ENCODE measurements around the gene LRRC25. TPM values are rescaled to one million over a fixed set of nuclear protein-coding genes. Genes with fewer than 3 reads are reported as not detected.

Gene LRRC25
- total RNA-seq, 1 donor from 2014 or later = 1.8 TPM

- no peak for DNase-seq
Measured at GRCh38 chr19:18345296-18345695, 52.1 kb downstream of the LRRC25 start.

- no peak for DNase-seq
Measured at GRCh38 chr19:18344582-18344950, 52.9 kb downstream of the LRRC25 start.

- no peak for DNase-seq
Measured at GRCh38 chr19:18342090-18342632, 55.3 kb downstream of the LRRC25 start.

Small RNA genes lying within 50 kb of the gene (small RNA-seq; reads per million reads assigned to genes)
- not detected for gene MIR3189 (ENCODE audit: low replicate concordance)

Other genes with a start within 250 kb of the LRRC25 start
- gene PIK3R2, start 244.5 kb downstream of the LRRC25 start, total RNA-seq = 34.5 TPM
- 0.21 TPM for gene IFI30, start 223.8 kb downstream of the LRRC25 start, total RNA-seq
- gene MPV17L2, start 204.4 kb downstream of the LRRC25 start, total RNA-seq = 6.5 TPM
- gene RAB3A, start 193.6 kb downstream of the LRRC25 start, total RNA-seq = 2.1 TPM
- 5.7 TPM for gene PDE4C, start 171.2 kb downstream of the LRRC25 start, total RNA-seq
- gene IQCN, start 123.2 kb downstream of the LRRC25 start, total RNA-seq = 0.62 TPM
- 276 TPM for gene JUND, start 116.0 kb downstream of the LRRC25 start, total RNA-seq
- 143 TPM for gene LSM4, start 74.5 kb downstream of the LRRC25 start, total RNA-seq
- 12.7 TPM for gene PGPEP1, start 57.0 kb downstream of the LRRC25 start, total RNA-seq
- gene GDF15, start 11.5 kb downstream of the LRRC25 start, total RNA-seq = 0.51 TPM
- gene SSBP4, start 21.8 kb upstream of the LRRC25 start, total RNA-seq = 50.1 TPM
- 49.3 TPM for gene ISYNA1, start 40.5 kb upstream of the LRRC25 start, total RNA-seq
- gene ELL, start 124.4 kb upstream of the LRRC25 start, total RNA-seq = 21.7 TPM
- 115 TPM for gene FKBP8, start 146.0 kb upstream of the LRRC25 start, total RNA-seq
- 40.7 TPM for gene KXD1, start 160.2 kb upstream of the LRRC25 start, total RNA-seq
- 385 TPM for gene UBA52, start 174.2 kb upstream of the LRRC25 start, total RNA-seq
- 57.6 TPM for gene REX1BD, start 191.2 kb upstream of the LRRC25 start, total RNA-seq
- gene CRLF1, start 209.2 kb upstream of the LRRC25 start, total RNA-seq = 38.4 TPM
- gene TMEM59L, start 215.2 kb upstream of the LRRC25 start, total RNA-seq = 12.0 TPM
- gene KLHL26, start 239.4 kb upstream of the LRRC25 start, total RNA-seq = 6.2 TPM

Measured in tongue (tissue), 3 donors.